Left ventricle myocardium inferior (tissue), 1 donor: ENCODE data around the gene ALG13. TPM values are rescaled to one million over a fixed set of nuclear protein-coding genes. Genes with fewer than 3 reads are reported as not detected.

Experiments used
- DNase-seq: peaks from one replicate; pipeline ENCODE4 v3.0.0-alpha.2; 2020
- H3K27ac ChIP-seq: fragments of 200-600 bp; replicated peaks from 2 replicates; pipeline ENCODE4 v1.8.0; 2021
- H3K27me3 ChIP-seq: fragments of 200-600 bp; 2 replicates; pipeline ENCODE4 v1.8.0; 2021; ENCODE audit warnings: low read depth
- H3K36me3 ChIP-seq: fragments of 200-600 bp; 2 replicates; pipeline ENCODE4 v1.8.0; 2021
- H3K4me1 ChIP-seq: fragments of 200-600 bp; 2 replicates; pipeline ENCODE4 v1.8.0; 2021
- H3K4me3 ChIP-seq: fragments of 200-600 bp; 2 replicates; pipeline ENCODE4 v1.8.0; 2021; ENCODE audit warnings: mild to moderate bottlenecking, moderate library complexity
- H3K9me3 ChIP-seq: fragments of 200-600 bp; replicated peaks from 2 replicates; pipeline ENCODE4 v1.8.0; 2021
- intact Hi-C: fragments of 100-400 bp; cut with micrococcal nuclease; formaldehyde crosslinking; loops from one replicate; pipeline ENCODE4 v1.11.0; 2022
- total RNA-seq: library from RNA; stranded (reverse); fragmentation: NEBNext Ultra II Directional; extraction: Animal tissue kit (Norgen Biotek cat#: 25700); gene quantifications from one replicate; pipeline ENCODE4 v1.2.1, GENCODE V29; 2021
- TF ChIP-seq, protein P1 (sequence below): fragments of 200-600 bp; IDR thresholded peaks from 2 replicates; pipeline ENCODE4 v1.8.0; 2021; ENCODE audit warnings: antibody characterized with exemption, mild to moderate bottlenecking, borderline replicate concordance
- donor health status: DM: no; HTN: yes; CAD: no; lungs with severe emphysema.

The ALG13 gene
- total RNA-seq, 1 donor from 2014 or later = 19.7 TPM

DNA sequence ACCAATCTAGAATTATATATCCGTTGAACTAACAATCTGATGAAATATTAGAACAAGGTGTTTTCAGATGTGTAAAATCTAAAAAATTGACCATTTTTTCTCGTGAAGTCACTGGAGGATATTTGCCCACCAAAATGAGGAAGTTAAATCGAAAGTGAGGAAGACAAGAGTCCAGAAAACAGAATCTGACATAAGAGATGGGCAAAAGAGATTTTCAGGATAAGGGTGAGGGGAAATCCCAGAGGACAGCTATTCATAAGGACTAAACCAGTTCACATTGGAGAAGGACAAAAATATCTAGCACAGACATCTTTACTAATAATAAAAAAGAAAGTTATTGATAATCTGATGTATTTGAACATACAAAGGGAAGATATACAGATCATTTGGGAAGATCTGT lies 18.7 kb upstream of the ALG13 start:
- TF ChIP-seq, protein P1, sequence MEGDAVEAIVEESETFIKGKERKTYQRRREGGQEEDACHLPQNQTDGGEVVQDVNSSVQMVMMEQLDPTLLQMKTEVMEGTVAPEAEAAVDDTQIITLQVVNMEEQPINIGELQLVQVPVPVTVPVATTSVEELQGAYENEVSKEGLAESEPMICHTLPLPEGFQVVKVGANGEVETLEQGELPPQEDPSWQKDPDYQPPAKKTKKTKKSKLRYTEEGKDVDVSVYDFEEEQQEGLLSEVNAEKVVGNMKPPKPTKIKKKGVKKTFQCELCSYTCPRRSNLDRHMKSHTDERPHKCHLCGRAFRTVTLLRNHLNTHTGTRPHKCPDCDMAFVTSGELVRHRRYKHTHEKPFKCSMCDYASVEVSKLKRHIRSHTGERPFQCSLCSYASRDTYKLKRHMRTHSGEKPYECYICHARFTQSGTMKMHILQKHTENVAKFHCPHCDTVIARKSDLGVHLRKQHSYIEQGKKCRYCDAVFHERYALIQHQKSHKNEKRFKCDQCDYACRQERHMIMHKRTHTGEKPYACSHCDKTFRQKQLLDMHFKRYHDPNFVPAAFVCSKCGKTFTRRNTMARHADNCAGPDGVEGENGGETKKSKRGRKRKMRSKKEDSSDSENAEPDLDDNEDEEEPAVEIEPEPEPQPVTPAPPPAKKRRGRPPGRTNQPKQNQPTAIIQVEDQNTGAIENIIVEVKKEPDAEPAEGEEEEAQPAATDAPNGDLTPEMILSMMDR = no peak
- no peaks in the 10 kb centered on the region for H3K4me1 ChIP-seq
- no peaks in the 10 kb centered on the region for H3K27me3 ChIP-seq
- intact Hi-C loops = no loop called here
- H3K4me3 ChIP-seq = no peak overlapping the region
- H3K9me3 ChIP-seq = no peaks in the 10 kb centered on the region
- DNase-seq = no peak
- no peaks in the 10 kb centered on the region for H3K36me3 ChIP-seq
- H3K27ac ChIP-seq = no peak overlapping the region

DNA sequence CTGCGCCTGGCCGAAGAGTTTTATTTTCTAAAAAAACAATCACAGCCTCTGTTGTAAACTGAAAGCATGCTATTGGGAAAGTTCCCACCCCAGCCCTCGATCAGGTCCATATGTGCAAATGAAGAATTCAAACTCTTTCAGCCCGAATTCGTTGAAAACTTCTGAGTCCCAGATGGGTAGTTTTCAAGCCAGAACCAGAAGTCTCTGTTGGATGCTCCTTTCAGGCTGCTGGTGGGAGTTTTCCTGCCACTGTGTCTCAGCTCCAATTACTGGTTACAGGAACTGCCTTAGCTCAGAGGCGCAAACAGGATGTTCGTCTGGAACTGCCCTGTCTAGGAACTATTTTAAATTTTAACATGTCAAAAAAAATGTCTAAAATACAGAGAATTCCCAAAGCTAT lies 9.3 kb upstream of the ALG13 start:
- no peaks in the 10 kb centered on the region for H3K9me3 ChIP-seq
- intact Hi-C loops = no loop called here
- no peaks in the 10 kb centered on the region for H3K4me1 ChIP-seq
- TF ChIP-seq, protein P1 = no peak
- DNase-seq = no peak
- no peaks in the 10 kb centered on the region for H3K27me3 ChIP-seq
- peak overlapping the region; percentile 27 for H3K27ac ChIP-seq
- no peaks in the 10 kb centered on the region for H3K36me3 ChIP-seq
- no peak overlapping the region for H3K4me3 ChIP-seq

DNA sequence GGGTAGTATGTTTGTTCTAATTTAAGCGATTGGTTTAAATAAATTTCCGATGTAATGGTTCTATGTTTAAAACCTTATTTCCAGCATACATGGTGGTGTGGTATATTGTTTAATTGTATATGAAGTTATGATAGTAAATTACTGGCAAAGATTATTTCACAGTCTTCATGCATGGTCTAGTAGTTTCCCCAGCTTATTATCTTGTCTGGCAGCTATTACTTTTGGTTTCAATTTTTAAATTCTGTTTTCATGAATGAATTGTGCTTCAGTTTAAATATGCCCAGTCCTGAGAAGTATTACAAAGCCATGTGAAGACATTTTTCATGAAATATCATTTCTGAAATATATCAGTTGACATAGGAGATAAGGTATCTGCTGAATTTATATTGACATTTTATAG lies 6.3 kb downstream of the ALG13 start:
- Histone ChIP-seq H3K4me3 (no peak overlapping the region), H3K27me3 (no peaks in the 10 kb centered on the region), H3K4me1 (peaks cover 6% of the 10 kb centered on the region), H3K36me3 (peaks cover 57% of the 10 kb centered on the region), H3K9me3 (no peaks in the 10 kb centered on the region), H3K27ac (no peak overlapping the region)
- intact Hi-C loops = no loop called here
- no peak for DNase-seq
- TF ChIP-seq, protein P1 = no peak

DNA sequence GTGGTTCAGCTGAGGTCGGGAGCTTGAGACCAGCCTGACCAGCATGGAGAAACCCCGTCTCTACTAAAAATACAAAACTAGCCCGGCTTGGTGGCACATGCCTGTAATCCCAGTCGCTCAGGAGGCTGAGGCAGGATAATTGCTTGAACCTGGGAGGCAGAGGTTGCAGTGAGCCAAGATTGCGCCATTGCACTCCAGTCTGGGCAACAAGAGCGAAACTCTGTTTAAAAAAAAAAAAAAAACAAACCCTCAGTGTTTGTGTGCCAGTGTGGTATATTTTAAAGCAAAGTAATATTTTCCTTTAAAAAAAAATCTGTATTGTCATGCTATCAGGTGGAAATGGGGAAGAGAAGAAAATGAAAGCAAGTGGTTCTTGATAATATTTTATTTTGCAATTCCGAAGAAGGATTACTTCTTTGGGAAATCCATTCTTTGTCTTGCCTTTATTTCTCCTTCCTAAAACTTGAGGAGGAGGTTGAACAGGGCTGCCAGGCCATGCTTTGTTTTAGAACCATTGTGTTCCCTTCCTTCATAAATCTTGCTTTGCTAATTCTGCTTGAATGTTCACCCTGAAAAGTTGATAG lies 14.4 kb downstream of the ALG13 start:
- TF ChIP-seq, protein P1 = no peak
- H3K36me3 ChIP-seq = peaks cover 8% of the 10 kb centered on the region
- no peak for DNase-seq
- H3K27ac ChIP-seq = no peak overlapping the region
- H3K4me1 ChIP-seq = no peaks in the 10 kb centered on the region
- intact Hi-C loops = no loop called here
- no peaks in the 10 kb centered on the region for H3K27me3 ChIP-seq
- H3K4me3 ChIP-seq = no peak overlapping the region
- H3K9me3 ChIP-seq = no peaks in the 10 kb centered on the region

DNA sequence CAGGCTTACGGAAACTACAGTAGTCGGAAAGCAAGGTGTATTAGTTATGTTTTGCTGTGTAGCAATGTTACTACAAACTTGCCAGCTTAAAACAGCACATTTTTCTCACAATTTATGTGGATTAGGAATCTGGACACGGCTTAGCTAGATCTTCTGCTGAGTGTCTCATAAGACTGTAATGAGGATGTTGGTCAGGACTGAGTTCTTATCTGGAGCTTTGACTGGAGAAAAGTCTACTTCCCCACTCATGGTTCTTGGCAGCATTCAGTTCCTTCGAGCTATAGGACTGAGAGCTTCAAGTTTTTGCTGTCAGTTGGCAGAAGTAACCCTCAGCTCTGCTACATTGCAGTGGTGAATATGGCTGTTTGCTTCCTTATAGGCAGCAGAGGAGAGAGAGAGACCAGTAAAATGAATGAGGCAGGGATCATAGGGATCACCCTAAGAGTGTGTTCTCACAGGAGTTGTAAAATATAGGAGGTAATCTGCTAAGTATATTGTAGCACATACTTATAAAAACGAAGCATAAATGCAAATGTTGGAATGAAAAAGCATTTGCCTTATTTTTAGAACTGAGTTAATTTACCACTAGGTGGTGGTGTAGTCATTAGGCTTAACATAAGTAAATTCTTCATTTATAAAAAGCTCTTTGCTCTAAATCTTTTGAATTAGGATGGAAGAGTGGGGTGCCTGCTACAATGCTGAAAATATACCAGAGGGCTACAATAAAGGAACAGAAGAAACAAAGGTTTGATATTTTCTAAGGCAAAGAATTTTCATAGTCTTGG lies 38.6 kb downstream of the ALG13 start:
- intact Hi-C loops = no loop called here
- H3K36me3 ChIP-seq = peaks cover 17% of the 10 kb centered on the region

More for the DNA sequence above, 38.6 kb downstream of the ALG13 start:
- no peak overlapping the region for H3K27ac ChIP-seq
- H3K4me3 ChIP-seq = no peak overlapping the region
- no peaks in the 10 kb centered on the region for H3K4me1 ChIP-seq
- no peaks in the 10 kb centered on the region for H3K27me3 ChIP-seq
- no peak for DNase-seq
- H3K9me3 ChIP-seq = no peaks in the 10 kb centered on the region
- TF ChIP-seq, protein P1 = no peak
